ENCODE measurements around the gene DEFB132.

The DEFB132 gene

GRCh38 chr20:297925-298775, 40.6 kb downstream of the DEFB132 start:
- peak; percentile 67 for DNase-seq

DNA sequence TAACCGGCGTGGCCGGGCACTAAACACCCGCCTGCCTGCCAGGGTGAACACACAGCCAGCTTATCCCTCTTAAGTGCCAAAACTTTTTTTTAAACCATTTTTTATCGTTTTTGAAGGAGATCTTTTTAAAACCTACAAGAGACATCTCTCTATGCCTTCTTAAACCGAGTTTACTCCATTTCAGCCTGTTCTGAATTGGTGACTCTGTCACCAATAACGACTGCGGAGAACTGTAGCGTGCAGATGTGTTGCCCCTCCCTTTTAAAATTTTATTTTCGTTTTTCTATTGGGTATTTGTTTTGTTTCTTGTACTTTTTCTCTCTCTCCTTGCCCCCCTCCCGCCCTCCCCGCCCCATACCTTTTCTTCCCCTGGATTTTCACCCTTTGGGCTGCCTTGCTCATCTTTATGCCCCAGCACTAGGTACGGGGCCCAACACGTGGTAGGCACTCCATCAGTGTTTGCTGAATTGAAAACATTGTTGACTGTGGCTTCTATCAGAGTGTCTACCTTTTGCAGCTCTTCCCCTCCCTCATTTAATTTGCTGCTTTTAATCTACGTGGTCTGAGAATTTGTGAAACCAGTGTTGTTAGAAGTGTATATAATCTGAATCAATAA, 41.4 kb downstream of the DEFB132 start:
- no peak for DNase-seq

DNA sequence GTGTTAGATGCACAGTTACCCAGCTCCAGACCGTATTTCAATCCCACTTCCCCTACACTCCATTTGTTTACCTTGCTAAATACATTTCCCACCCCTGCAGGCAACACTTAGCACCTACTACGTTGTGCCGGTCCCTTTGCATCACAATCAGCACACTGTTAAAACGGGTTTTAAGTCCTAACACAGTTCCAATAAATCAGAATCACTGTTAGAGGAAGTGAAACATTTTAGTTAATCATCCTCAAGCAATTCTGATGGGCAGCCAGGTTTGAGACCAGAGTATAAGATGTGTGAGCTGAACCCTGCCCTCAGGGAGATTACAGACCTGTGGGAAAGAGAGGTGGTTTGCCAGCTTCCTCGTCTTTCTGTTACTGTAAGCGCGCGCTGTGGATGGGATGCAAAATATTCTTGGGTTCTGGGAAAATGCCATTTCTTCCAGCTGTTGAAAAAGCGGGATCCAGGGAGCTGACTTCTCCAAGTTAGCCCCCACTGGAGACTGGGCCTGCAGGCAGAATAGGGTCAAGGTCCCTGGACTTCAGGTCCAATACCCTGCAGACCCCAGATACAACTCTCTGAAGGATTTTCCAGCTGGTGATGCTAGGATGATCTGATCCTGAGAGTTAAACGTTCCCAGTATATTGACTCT, 42.9 kb downstream of the DEFB132 start:
- DNase-seq: no peak

DNA sequence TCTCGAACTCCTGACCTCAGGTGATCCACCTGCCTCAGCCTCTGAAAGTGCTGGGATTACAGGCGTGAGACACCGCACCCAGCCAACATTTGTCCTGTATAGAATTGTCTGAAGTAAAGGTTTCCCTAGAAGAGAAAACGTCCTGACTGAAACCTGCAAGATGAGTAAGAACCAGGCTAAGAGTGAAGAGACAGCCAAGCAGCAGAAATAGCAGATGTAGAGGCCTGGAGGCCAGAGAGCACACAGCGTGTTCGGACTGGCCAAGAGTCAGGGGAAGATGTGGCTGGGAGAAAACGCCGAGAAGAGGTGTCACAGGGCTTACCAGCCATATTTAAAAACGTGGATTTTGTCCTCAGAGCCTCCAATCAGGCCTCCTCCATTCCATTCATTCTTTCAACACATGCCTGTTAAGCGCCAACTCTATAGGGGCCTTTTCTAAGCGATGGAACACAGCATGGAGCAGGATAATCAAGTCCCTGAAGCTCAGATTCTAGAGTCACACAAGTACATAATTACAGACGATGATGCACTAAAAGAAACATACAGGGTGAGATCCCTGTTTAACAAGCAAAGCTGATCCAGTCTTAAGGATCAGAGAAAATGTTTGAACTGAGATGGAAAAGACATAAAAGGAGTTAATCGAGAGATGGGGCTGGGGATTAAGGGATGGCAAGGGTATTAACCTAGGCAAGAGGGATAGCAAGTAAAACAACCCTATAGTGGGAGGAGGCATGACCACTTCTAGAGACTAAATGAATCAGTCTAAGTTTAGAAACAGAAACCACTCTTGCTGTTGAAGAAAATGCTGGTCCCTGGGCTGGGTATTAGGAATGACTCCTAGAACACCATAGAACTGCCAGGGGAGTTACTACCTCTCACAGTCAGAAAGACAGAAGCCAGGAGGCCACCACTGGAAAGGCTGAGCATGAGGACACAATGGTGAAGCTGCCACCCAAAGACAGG, 44.6 kb downstream of the DEFB132 start:
- DNase-seq: no peak

DNA sequence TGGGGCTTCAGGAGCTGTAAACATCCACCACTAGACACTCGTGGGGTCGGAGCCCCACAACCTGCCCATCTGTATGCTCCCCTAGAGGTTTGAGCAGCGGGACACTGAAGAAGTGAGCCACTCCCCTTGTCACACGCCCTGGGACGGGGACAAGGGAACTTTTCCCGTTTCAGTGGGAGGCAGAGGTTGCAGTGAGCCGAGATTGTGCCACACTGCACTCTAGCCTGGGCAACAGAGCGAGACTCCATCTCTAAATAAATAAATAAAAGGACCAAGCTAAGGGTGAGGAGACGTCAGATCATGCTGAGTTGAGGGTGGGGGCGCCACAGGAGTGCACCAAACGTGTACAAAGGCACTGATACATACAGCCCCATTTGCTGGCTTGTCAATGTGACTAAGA, 48.2 kb downstream of the DEFB132 start:
- DNase-seq: no peak

GRCh38 chr20:308427-309038, 51.0 kb downstream of the DEFB132 start:
- DNase-seq: no peak

DNA sequence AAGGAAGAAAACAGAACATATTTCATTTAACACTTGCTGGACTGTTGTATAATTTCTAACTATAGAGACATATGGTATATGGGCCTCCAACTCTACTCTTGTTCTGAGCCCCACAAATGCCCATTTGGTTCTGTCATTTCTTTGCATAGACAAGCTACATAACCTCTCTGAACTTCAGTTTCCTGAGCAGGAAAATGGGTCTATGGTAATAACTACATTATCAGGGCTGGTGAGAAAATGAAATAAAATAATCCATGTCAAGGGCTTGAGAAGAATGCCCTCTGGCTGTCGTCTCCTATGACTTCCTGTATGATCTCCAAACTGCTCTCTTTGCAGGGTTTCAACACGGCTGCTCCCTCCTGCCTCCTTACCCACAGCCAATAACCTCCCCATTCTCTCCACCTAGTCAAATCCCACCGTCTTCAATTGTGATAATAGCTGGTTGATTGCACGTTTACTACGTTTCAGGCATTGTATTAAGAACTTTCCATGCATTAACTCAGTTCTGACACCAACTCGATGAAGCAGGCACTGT, 51.8 kb downstream of the DEFB132 start:
- peak; percentile 49 for DNase-seq

GRCh38 chr20:309841-310644, 52.5 kb downstream of the DEFB132 start:
- peak; percentile 100 for DNase-seq

- no peak for DNase-seq
Observed at GRCh38 chr20:310645-311044, 53.1 kb downstream of the DEFB132 start.

All from left hindlimb (tissue), 1 donor.